PC-3 (cell line): Measurements from ENCODE around the gene TRAPPC2L. TPM values are rescaled to one million over a fixed set of nuclear protein-coding genes. Genes with fewer than 3 reads are reported as not detected.

Experiments
- ATAC-seq: fragments of 200-7000 bp; cut with Tn5 transposase; 2 replicates; pipeline ENCODE4 v1.9.1; 2020; ENCODE audit warnings: mild to moderate bottlenecking, moderate library complexity
- BruUV-seq: library from RNA; stranded (reverse); fragments of 400-500 nt; replicated peaks from 2 replicates; lab custom pipeline; 2021; lab: Mats Ljungman, UMichigan
- CTCF ChIA-PET: fragments of 300-600 bp; sonication (Branson Sonifier 250); formaldehyde crosslinking; loops from one replicate; lab custom pipeline; 2022; ENCODE audit warnings: antibody characterized with exemption; lab: Charles Lee
- POLR2A ChIA-PET: fragments of 300-600 bp; sonication (Branson Sonifier 250); formaldehyde crosslinking; loops from one replicate; lab custom pipeline; 2022; ENCODE audit warnings: antibody characterized with exemption; ENCODE audit not compliant: unreplicated experiment; lab: Charles Lee
- DNase-seq: peaks from one replicate; pipeline ENCODE4 v3.0.0-alpha.2; 2015
- H2AFZ ChIP-seq: fragments of 300-600 bp; sonication (generic); 2 replicates; pipeline ENCODE4 v1.6.0; 2016; ENCODE audit warnings: antibody characterized with exemption, low read length
- H3F3A ChIP-seq: fragments of 300-600 bp; sonication (generic); one replicate; pipeline ENCODE4 v1.6.0; 2017; ENCODE audit warnings: antibody characterized with exemption, low read length, control low read depth, mild to moderate bottlenecking; ENCODE audit not compliant: unreplicated experiment
- H3K27ac ChIP-seq: fragments of 300-600 bp; sonication (generic); 2 replicates; pipeline ENCODE4 v1.5.1; 2016; ENCODE audit warnings: mild to moderate bottlenecking, low read length
- H3K27me3 ChIP-seq: fragments of 300-600 bp; sonication (generic); 2 replicates; pipeline ENCODE4 v1.6.1; 2016; ENCODE audit warnings: low read length, mixed read lengths
- H3K36me3 ChIP-seq: fragments of 300-600 bp; sonication (generic); 2 replicates; pipeline ENCODE4 v1.6.1; 2016; ENCODE audit warnings: low read depth, mixed run types, low read length, mixed read lengths
- H3K4me1 ChIP-seq: fragments of 300-600 bp; sonication (generic); 2 replicates; pipeline ENCODE4 v1.5.1; 2016; ENCODE audit warnings: low read length; ENCODE audit not compliant: insufficient read depth
- H3K4me2 ChIP-seq: fragments of 300-600 bp; sonication (generic); 2 replicates; pipeline ENCODE4 v1.6.0; 2016; ENCODE audit warnings: low read length
- H3K4me3 ChIP-seq: fragments of 300-600 bp; sonication (generic); 2 replicates; pipeline ENCODE4 v1.5.1; 2016; ENCODE audit warnings: mild to moderate bottlenecking, low read length, mixed read lengths
- H3K79me2 ChIP-seq: fragments of 300-600 bp; sonication (generic); 2 replicates; pipeline ENCODE4 v1.6.1; 2017; ENCODE audit warnings: low read length, mixed read lengths
- H3K9ac ChIP-seq: fragments of 300-600 bp; sonication (generic); 2 replicates; pipeline ENCODE4 v1.6.0; 2016; ENCODE audit warnings: mild to moderate bottlenecking, low read length
- H3K9me2 ChIP-seq: fragments of 300-600 bp; sonication (generic); replicated peaks from 2 replicates; pipeline ENCODE4 v1.6.1; 2016; ENCODE audit warnings: mixed run types, low read length, mixed read lengths
- H3K9me3 ChIP-seq: fragments of 300-600 bp; sonication (generic); 2 replicates; pipeline ENCODE4 v1.6.1; 2016; ENCODE audit warnings: low read length, mixed read lengths
- H4K20me1 ChIP-seq: fragments of 300-600 bp; sonication (generic); 2 replicates; pipeline ENCODE4 v1.6.1; 2016; ENCODE audit warnings: low read length, mixed read lengths
- CTCF ChIP-seq: fragments of 300-600 bp; sonication (generic); conservative IDR thresholded peaks from 2 replicates; pipeline ENCODE4 v1.5.1; 2017; ENCODE audit warnings: antibody characterized with exemption, low read depth, mild to moderate bottlenecking, low read length
- EZH2 ChIP-seq: fragments of 300-600 bp; sonication (generic); IDR thresholded peaks from one replicate; pipeline ENCODE4 v1.6.1; 2017; ENCODE audit warnings: antibody characterized with exemption, mild to moderate bottlenecking, low read length; ENCODE audit not compliant: unreplicated experiment
- EZH2phosphoT487 ChIP-seq: fragments of 300-600 bp; sonication (generic); IDR thresholded peaks from 2 replicates; pipeline ENCODE4 v1.6.1; 2018; ENCODE audit warnings: mild to moderate bottlenecking, antibody characterized with exemption, low read length, borderline replicate concordance
- intact Hi-C: fragments of 100-400 bp; cut with micrococcal nuclease; formaldehyde crosslinking; loops from 2 replicates; pipeline ENCODE4 v1.9.0; 2023
- total RNA-seq: library from RNA; depleted of rRNA; stranded (reverse); fragments of >200 nt; gene quantifications from 2 replicates; pipeline ENCODE4 v1.2.3, GENCODE V29; 2014

TRAPPC2L gene
- total RNA-seq, 1 experiment from 2014 or later, result 77.5 TPM

- intact Hi-C loops, result loop anchor here (10.0 kb wide), 1 partner anchor 351 kb away; no protein-coding TSS in a partner anchor
- Histone ChIP-seq H3K9me2 (no peaks in the 10 kb centered on the region), H3K4me2 (no peak overlapping the region), H3K4me3 (no peak overlapping the region), H3K9ac (no peak overlapping the region), H3K9me3 (no peaks in the 10 kb centered on the region), H3K4me1 (peaks cover 10% of the 10 kb centered on the region), H4K20me1 (no peaks in the 10 kb centered on the region), H3K27ac (no peak overlapping the region), H3K79me2 (peaks cover 24% of the 10 kb centered on the region), H2AFZ (no peak overlapping the region), H3F3A (no peaks in the 10 kb centered on the region), H3K36me3 (no peaks in the 10 kb centered on the region), H3K27me3 (no peaks in the 10 kb centered on the region)
- CTCF ChIA-PET, result no interaction called here
- DNase-seq (no peak), ATAC-seq (no peak)
- no TSS peak for BruUV-seq
- POLR2A ChIA-PET, result no interaction called here
- no peak for TF ChIP-seq CTCF
- no peak for TF ChIP-seq EZH2
- TF ChIP-seq EZH2phosphoT487, result no peak
These were observed 42.8 kb upstream of the TRAPPC2L start for GRCh38 chr16:88814144-88814502.

- no peaks in the 10 kb centered on the region for H4K20me1 ChIP-seq
- peaks cover 6% of the 10 kb centered on the region for H3K4me1 ChIP-seq
- no TSS peak for BruUV-seq
- H3K36me3 ChIP-seq, result no peaks in the 10 kb centered on the region
- no peak overlapping the region for H3K27ac ChIP-seq
- H3K4me3 ChIP-seq, result no peak overlapping the region
- ChIA-PET CTCF (no interaction called here), POLR2A (no interaction called here)
- ATAC-seq (no peak), DNase-seq (no peak)
- no peak overlapping the region for H3K4me2 ChIP-seq
- H3K79me2 ChIP-seq, result peaks cover 15% of the 10 kb centered on the region
- TF ChIP-seq EZH2 (no peak), EZH2phosphoT487 (no peak), CTCF (no peak)
- no peak overlapping the region for H3K9ac ChIP-seq
- no peaks in the 10 kb centered on the region for H3K27me3 ChIP-seq
- intact Hi-C loops, result loop anchor here (10.0 kb wide), 1 partner anchor 350 kb away; no protein-coding TSS in a partner anchor
- no peaks in the 10 kb centered on the region for H3F3A ChIP-seq
- H2AFZ ChIP-seq, result no peak overlapping the region
- no peaks in the 10 kb centered on the region for H3K9me3 ChIP-seq
- H3K9me2 ChIP-seq, result no peaks in the 10 kb centered on the region
These were observed 41.7 kb upstream of the TRAPPC2L start for GRCh38 chr16:88815227-88815626.

GRCh38 chr16:88815901-88816589 lies 40.9 kb upstream of the TRAPPC2L start:
- Histone ChIP-seq H3K9me3 (no peaks in the 10 kb centered on the region), H2AFZ (no peak overlapping the region), H4K20me1 (no peaks in the 10 kb centered on the region), H3K4me2 (no peak overlapping the region), H3K27ac (no peak overlapping the region), H3K36me3 (no peaks in the 10 kb centered on the region), H3K9ac (no peak overlapping the region), H3K79me2 (peaks cover 7% of the 10 kb centered on the region), H3K4me3 (no peak overlapping the region), H3K4me1 (no peaks in the 10 kb centered on the region), H3F3A (no peaks in the 10 kb centered on the region), H3K9me2 (no peaks in the 10 kb centered on the region), H3K27me3 (no peaks in the 10 kb centered on the region)
- ChIA-PET POLR2A (no interaction called here), CTCF (no interaction called here)
- ATAC-seq (peak; percentile 33), DNase-seq (peak; percentile 58)
- TF ChIP-seq CTCF (peak; percentile 76), EZH2 (no peak)
- no TSS peak for BruUV-seq
- intact Hi-C loops, result loop anchor here (10.0 kb wide), 1 partner anchor 349 kb away; no protein-coding TSS in a partner anchor
